Measurements from ENCODE around the gene COLEC11. TPM values are rescaled to one million over a fixed set of nuclear protein-coding genes. Genes with fewer than 3 reads are reported as not detected.

The COLEC11 gene
- total and polyA plus RNA-seq, 10 donors = 0.64 to 8.0 (median 3.1) TPM

DNA sequence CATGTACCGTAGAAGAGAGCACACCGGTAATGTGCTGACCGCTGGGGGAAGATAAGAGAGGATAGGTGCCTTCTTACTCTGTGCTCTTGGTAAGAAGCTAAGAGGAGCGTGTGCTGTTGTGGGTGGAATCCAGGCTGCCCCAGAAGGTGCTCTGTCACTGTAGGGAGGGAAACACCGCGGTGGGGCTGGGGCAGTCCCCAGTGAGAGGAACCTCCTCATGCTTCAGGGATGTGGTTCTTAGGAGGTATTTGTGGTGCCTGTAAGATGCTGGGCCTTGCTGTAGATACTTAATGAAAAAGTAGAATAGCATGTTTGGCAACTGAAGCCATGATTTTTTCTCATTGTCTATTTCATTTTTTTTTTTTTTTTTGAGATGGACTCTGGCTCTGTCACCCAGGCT lies 1.1 kb downstream of the COLEC11 start:
- Histone ChIP-seq H3K27me3 (replicated peaks in 1 of 7) (peaks cover 0 to 8% (median 0%) of the 10 kb centered on the region in 7 donors), H3K9me3 (no peaks in the 10 kb centered on the region), H3K27ac (no peak overlapping the region), H3K4me1 (peaks cover 0 to 12% (median 0%) of the 10 kb centered on the region in 6 donors), H3K36me3 (no peaks in the 10 kb centered on the region), H3K4me3 (no peak overlapping the region)
- WGBS, 5 donors = 63 to 67% (median 66%) methylated on average over 6 of the region's 6 CpGs
- DNase-seq = no peak
- TF ChIP-seq, protein P1, sequence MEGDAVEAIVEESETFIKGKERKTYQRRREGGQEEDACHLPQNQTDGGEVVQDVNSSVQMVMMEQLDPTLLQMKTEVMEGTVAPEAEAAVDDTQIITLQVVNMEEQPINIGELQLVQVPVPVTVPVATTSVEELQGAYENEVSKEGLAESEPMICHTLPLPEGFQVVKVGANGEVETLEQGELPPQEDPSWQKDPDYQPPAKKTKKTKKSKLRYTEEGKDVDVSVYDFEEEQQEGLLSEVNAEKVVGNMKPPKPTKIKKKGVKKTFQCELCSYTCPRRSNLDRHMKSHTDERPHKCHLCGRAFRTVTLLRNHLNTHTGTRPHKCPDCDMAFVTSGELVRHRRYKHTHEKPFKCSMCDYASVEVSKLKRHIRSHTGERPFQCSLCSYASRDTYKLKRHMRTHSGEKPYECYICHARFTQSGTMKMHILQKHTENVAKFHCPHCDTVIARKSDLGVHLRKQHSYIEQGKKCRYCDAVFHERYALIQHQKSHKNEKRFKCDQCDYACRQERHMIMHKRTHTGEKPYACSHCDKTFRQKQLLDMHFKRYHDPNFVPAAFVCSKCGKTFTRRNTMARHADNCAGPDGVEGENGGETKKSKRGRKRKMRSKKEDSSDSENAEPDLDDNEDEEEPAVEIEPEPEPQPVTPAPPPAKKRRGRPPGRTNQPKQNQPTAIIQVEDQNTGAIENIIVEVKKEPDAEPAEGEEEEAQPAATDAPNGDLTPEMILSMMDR (IDR thresholded peaks at IDR 0.05 in 8 of 11, conservative IDR thresholded peaks at IDR 0.05 in 3 of 11) = no peak
- TF ChIP-seq POLR2AphosphoS5 (IDR thresholded peaks at IDR 0.05) (no peak), POLR2A (IDR thresholded peaks at IDR 0.05) (no peak)
- intact Hi-C loops (cut with DNase I; ENCODE audit: low total_unique reads) = no loop called here

DNA sequence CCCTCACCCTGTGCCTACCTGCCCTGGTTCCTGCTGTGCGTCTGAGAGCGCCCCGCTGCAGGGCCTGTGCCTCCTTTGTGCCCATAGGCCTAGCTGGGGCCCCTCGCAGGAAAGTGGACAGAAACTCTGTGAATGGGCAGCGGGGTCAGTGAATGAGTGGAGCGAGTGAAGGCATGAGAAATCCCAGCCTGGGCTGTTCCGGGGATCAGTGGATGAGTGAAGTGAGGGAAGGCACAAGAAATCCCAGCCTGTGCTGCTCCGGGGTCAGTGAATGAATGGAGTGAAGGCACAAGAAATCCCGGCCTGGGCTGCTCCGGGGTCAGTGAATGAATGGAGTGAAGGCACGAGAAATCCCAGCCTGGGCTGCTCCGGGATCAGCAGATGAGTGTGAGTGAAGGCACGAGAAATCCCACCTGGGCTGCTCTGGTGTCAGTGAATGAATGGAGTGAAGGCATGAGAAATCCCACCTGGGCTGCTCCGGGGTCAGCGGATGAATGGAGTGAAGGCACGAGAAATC lies 2.0 kb downstream of the COLEC11 start:
- TF ChIP-seq POLR2A (IDR thresholded peaks at IDR 0.05) (no peak), POLR2AphosphoS5 (IDR thresholded peaks at IDR 0.05) (no peak)
- TF ChIP-seq, protein P1 (IDR thresholded peaks at IDR 0.05 in 8 of 11, conservative IDR thresholded peaks at IDR 0.05 in 3 of 11) = no peak
- peaks cover 0 to 8% (median 0%) of the 10 kb centered on the region in 7 donors for H3K27me3 ChIP-seq (replicated peaks in 1 of 7)
- no peak overlapping the region for H3K27ac ChIP-seq
- DNase-seq = no peak
- peaks cover 0 to 12% (median 0%) of the 10 kb centered on the region in 6 donors for H3K4me1 ChIP-seq
- H3K36me3 ChIP-seq = no peaks in the 10 kb centered on the region
- H3K9me3 ChIP-seq = no peaks in the 10 kb centered on the region
- 89 to 95% (median 93%) methylated on average over 16 of the region's 16 CpGs for WGBS, 5 donors
- intact Hi-C loops (cut with DNase I; ENCODE audit: low total_unique reads) = no loop called here
- H3K4me3 ChIP-seq = no peak overlapping the region

DNA sequence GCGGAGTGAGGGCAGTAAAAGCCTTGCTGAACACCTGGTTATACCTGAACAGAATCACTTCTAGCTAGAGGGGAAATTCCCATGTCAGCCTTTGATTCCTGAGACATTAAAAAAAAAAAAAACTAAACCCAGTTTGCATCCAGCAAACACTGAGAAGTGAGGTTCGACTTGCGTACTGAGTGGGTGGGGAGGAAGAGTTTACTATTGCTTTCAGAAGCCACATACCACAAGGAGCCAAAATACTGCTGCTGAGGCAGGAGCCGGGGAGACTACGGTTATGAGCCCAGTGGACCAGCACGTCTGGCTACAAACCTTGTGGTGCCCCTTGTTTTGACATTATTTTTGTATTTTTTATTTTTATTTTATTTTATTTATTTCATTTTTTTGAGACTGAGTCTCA lies 2.7 kb downstream of the COLEC11 start:
- Histone ChIP-seq H3K9me3 (no peaks in the 10 kb centered on the region), H3K4me1 (peaks cover 0 to 12% (median 0%) of the 10 kb centered on the region in 6 donors), H3K36me3 (no peaks in the 10 kb centered on the region), H3K4me3 (no peak overlapping the region), H3K27me3 (replicated peaks in 1 of 7) (peaks cover 0 to 8% (median 0%) of the 10 kb centered on the region in 7 donors), H3K27ac (no peak overlapping the region)
- intact Hi-C loops (cut with DNase I; ENCODE audit: low total_unique reads) = no loop called here
- TF ChIP-seq, protein P1 (IDR thresholded peaks at IDR 0.05 in 8 of 11, conservative IDR thresholded peaks at IDR 0.05 in 3 of 11) = no peak
- TF ChIP-seq POLR2A (IDR thresholded peaks at IDR 0.05) = no peak
- TF ChIP-seq POLR2AphosphoS5 (IDR thresholded peaks at IDR 0.05) = no peak
- no peak for DNase-seq
- 62 to 73% (median 72%) methylated on average over 6 of the region's 6 CpGs for WGBS, 5 donors

DNA sequence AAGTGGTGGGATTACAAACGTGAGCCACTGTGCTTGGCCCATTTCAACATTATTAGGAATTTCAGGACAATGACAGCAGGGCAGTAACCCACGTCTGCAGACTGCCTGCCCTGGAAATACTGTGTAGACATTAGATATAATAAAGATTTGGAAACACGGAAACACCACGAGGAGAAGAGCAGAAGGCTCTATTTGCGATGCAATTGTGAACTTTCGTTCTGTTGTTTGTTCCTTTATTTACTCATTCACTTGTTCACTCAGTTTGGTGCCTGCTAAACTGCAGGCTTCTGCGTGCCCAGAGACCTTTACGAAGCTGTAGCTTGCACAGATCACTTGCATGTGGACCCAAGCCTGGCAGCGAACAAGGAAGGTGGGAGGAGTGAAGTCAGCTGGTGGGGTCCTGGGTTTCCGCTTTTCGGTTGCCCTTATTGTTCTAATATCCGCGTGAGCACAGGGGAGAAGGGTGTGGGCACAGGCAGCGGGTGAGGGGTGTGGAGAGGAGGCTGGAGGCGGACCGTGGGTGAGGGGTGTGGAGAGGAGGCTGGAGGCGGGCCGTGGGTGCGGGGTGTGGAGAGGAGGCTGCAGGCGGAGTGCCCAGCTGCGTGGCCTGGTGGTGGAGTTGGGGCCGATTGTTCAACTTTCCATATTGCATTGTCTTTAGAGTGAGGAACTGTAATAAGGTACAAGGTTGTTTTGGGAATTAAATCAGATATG lies 3.4 kb downstream of the COLEC11 start:
- H3K27ac ChIP-seq = no peak overlapping the region
- DNase-seq = no peak
- no peaks in the 10 kb centered on the region for H3K9me3 ChIP-seq
- intact Hi-C loops (cut with DNase I; ENCODE audit: low total_unique reads) = no loop called here
- no peaks in the 10 kb centered on the region for H3K36me3 ChIP-seq
- H3K4me1 ChIP-seq = peaks cover 0 to 12% (median 0%) of the 10 kb centered on the region in 6 donors
- H3K4me3 ChIP-seq = no peak overlapping the region
- H3K27me3 ChIP-seq (replicated peaks in 1 of 7) = peaks cover 0 to 8% (median 0%) of the 10 kb centered on the region in 7 donors
- TF ChIP-seq POLR2A (IDR thresholded peaks at IDR 0.05) (no peak), POLR2AphosphoS5 (IDR thresholded peaks at IDR 0.05) (no peak)
- TF ChIP-seq, protein P1 (IDR thresholded peaks at IDR 0.05 in 8 of 11, conservative IDR thresholded peaks at IDR 0.05 in 3 of 11) = no peak
- 75 to 86% (median 81%) methylated on average over 21 to 22 of the region's 22 CpGs for WGBS, 5 donors

All from spleen (tissue), 11 donors.